GM06990 (cell line): ENCODE results near the gene TRPV2.

Experiments used
- DNase-seq: peaks from one replicate; pipeline ENCODE4 v3.0.0-alpha.2; 2011; ENCODE audit not compliant: insufficient read length; ENCODE audit errors: extremely low read depth
- H3K27me3 ChIP-seq: replicated peaks from 2 replicates; pipeline ENCODE4 v1.6.0; 2011; ENCODE audit warnings: low read length; ENCODE audit not compliant: control insufficient read depth, insufficient read depth
- H3K36me3 ChIP-seq: 2 replicates; pipeline ENCODE4 v1.5.1; 2011; ENCODE audit warnings: low read length; ENCODE audit not compliant: control insufficient read depth, insufficient read depth
- H3K4me3 ChIP-seq: replicated peaks from 2 replicates; pipeline ENCODE4 v1.5.1; 2011; ENCODE audit warnings: low read depth, mild to moderate bottlenecking, control low read depth, low read length
- TF ChIP-seq, protein P1 (sequence below): IDR thresholded peaks from 2 replicates; pipeline ENCODE4 v1.5.1; 2011; ENCODE audit warnings: low read length, control low read depth, mild to moderate bottlenecking, inconsistent platforms; ENCODE audit not compliant: insufficient read depth, poor library complexity, severe bottlenecking

Gene TRPV2

DNA sequence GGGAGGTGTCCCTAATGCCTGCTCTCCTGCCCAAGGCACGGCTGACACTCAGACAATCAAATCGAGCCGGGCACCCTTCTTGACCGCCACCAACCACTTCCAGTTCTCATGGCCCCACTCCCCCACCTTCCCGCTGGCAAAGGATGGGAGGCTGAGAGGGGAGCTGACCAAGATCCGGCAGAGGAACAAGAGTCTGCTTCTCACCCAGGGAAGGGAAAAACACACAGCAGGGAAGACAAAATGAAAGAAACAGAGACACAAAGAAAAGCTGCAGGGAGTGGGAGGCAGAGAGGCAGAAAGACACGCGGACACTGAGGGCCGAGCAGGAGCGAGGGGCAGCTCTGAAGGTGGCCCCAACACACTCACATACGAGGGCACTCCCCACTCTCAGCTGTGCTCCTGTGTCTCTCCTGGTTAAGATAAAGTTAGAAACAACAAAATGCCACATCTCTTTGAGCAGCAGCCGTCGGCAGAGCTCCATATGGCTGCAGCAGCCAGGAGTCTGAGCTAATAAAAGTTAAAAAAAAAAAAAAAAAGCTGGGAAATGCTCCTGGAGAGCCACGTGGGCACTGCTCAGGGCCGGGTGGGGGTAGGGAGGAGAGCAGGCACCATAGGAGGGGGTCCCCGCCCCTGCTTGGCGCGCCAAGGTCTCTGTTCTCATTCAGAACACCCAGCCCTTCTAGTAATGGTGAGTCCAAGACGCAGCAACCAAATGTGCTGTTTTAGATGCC, 69.2 kb downstream of the TRPV2 start:
- Histone ChIP-seq H3K27me3 (peaks cover 2% of the 10 kb centered on the region; the same call in 1 of the 2 replicates), H3K36me3 (no peaks in the 10 kb centered on the region), H3K4me3 (no peak overlapping the region)
- TF ChIP-seq, protein P1, sequence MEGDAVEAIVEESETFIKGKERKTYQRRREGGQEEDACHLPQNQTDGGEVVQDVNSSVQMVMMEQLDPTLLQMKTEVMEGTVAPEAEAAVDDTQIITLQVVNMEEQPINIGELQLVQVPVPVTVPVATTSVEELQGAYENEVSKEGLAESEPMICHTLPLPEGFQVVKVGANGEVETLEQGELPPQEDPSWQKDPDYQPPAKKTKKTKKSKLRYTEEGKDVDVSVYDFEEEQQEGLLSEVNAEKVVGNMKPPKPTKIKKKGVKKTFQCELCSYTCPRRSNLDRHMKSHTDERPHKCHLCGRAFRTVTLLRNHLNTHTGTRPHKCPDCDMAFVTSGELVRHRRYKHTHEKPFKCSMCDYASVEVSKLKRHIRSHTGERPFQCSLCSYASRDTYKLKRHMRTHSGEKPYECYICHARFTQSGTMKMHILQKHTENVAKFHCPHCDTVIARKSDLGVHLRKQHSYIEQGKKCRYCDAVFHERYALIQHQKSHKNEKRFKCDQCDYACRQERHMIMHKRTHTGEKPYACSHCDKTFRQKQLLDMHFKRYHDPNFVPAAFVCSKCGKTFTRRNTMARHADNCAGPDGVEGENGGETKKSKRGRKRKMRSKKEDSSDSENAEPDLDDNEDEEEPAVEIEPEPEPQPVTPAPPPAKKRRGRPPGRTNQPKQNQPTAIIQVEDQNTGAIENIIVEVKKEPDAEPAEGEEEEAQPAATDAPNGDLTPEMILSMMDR, result no peak
- no peak for DNase-seq
